Astrocyte (in vitro differentiated cells and primary cell): Measurements from ENCODE around the gene FAM83E.

Experiments
- CTCF ChIP-seq: IDR thresholded peaks from 2 replicates; pipeline ENCODE4 v1.5.1; 2011; ENCODE audit warnings: low read depth, mild to moderate bottlenecking, inconsistent platforms, low read length, moderate library complexity; ENCODE audit not compliant: insufficient read depth
- EZH2 ChIP-seq: IDR thresholded peaks from 2 replicates; pipeline ENCODE4 v1.6.1; 2012; ENCODE audit warnings: mild to moderate bottlenecking, low read length, inconsistent platforms; ENCODE audit not compliant: insufficient read depth

- TF ChIP-seq EZH2 (no peak), CTCF (no peak)
Observed at GRCh38 chr19:48639483-48640375, 24.9 kb upstream of the FAM83E start.
